ENCODE measurements around the gene TRH. TPM values are rescaled to one million over a fixed set of nuclear protein-coding genes. Genes with fewer than 3 reads are reported as not detected.

The TRH gene
- total and polyA plus RNA-seq, 2 experiments from 2014 or later = 0.27 TPM; not detected in 1

DNA sequence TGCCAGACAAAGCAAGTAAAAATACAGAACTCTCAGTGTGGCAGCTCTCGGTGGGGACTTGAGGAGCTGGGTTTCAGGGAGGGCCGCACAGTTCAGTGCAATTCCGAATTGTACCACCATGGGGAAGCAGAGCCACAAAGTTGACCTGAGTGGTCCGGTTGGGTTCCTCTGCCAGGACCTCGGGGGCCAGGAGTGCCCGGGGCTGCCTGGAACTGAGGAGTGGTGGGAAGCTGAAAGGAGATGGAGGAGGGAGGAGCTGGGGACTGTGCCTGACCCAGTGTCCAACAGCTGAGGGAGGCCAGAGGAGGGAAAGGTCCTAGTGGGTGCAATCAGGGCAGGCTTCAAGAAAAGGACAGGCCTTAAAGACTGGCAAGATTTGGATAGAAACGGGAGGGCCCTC, 32.2 kb upstream of the TRH start:
- Histone ChIP-seq H3K9me3 (ENCODE audit: low read depth) (no peaks in the 10 kb centered on the region), H3K79me2 (no peaks in the 10 kb centered on the region), H4K20me1 (ENCODE audit: insufficient read depth, poor library complexity, severe bottlenecking) (no peaks in the 10 kb centered on the region), H3K27me3 (no peaks in the 10 kb centered on the region), H2AFZ (no peak overlapping the region), H3K4me2 (no peak overlapping the region), H3K4me1 (ENCODE audit: insufficient read depth) (no peaks in the 10 kb centered on the region), H3K4me3 (no peak overlapping the region), H3K36me3 (replicated peaks; ENCODE audit: insufficient read depth, low read depth) (no peaks in the 10 kb centered on the region), H3K9me2 (replicated peaks; ENCODE audit: insufficient read depth) (no peaks in the 10 kb centered on the region), H3K27ac (no peak overlapping the region)
- DNase-seq (ENCODE audit: low spot score) = peak; percentile 78
- WGBS (ENCODE audit: low lambda C conversion rate, missing lambda C conversion rate) = 16% methylated on average over 7 of the region's 7 CpGs
- TF ChIP-seq, protein P1, sequence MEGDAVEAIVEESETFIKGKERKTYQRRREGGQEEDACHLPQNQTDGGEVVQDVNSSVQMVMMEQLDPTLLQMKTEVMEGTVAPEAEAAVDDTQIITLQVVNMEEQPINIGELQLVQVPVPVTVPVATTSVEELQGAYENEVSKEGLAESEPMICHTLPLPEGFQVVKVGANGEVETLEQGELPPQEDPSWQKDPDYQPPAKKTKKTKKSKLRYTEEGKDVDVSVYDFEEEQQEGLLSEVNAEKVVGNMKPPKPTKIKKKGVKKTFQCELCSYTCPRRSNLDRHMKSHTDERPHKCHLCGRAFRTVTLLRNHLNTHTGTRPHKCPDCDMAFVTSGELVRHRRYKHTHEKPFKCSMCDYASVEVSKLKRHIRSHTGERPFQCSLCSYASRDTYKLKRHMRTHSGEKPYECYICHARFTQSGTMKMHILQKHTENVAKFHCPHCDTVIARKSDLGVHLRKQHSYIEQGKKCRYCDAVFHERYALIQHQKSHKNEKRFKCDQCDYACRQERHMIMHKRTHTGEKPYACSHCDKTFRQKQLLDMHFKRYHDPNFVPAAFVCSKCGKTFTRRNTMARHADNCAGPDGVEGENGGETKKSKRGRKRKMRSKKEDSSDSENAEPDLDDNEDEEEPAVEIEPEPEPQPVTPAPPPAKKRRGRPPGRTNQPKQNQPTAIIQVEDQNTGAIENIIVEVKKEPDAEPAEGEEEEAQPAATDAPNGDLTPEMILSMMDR (IDR thresholded peaks at IDR 0.05; ENCODE audit: poor library complexity) = peak; percentile 88
- no peak for TF ChIP-seq EZH2 (IDR thresholded peaks at IDR 0.05; ENCODE audit: borderline replicate concordance)

- H3K36me3 ChIP-seq (replicated peaks; ENCODE audit: insufficient read depth, low read depth) = no peaks in the 10 kb centered on the region
- no peak overlapping the region for H3K27ac ChIP-seq
- no peak for DNase-seq (ENCODE audit: low spot score)
- H3K4me2 ChIP-seq = no peak overlapping the region
- no peaks in the 10 kb centered on the region for H3K9me3 ChIP-seq (ENCODE audit: low read depth)
- no peaks in the 10 kb centered on the region for H3K4me1 ChIP-seq (ENCODE audit: insufficient read depth)
- H3K4me3 ChIP-seq = no peak overlapping the region
- no peak overlapping the region for H2AFZ ChIP-seq
- no peaks in the 10 kb centered on the region for H3K79me2 ChIP-seq
- whole genome bisulfite sequencing (ENCODE audit: low lambda C conversion rate, missing lambda C conversion rate) = 93% methylated on average over 3 of the region's 3 CpGs
- no peaks in the 10 kb centered on the region for H3K27me3 ChIP-seq
- no peaks in the 10 kb centered on the region for H4K20me1 ChIP-seq (ENCODE audit: insufficient read depth, poor library complexity, severe bottlenecking)
- no peaks in the 10 kb centered on the region for H3K9me2 ChIP-seq (replicated peaks; ENCODE audit: insufficient read depth)
- TF ChIP-seq, protein P1 (IDR thresholded peaks at IDR 0.05; ENCODE audit: poor library complexity) = no peak
- TF ChIP-seq EZH2 (IDR thresholded peaks at IDR 0.05; ENCODE audit: borderline replicate concordance) (no peak), EZH2phosphoT487 (IDR thresholded peaks at IDR 0.05; ENCODE audit: low read depth, severe bottlenecking, unreplicated experiment) (no peak)
These were observed 31.5 kb upstream of the TRH start for GRCh38 chr3:129943020-129943419.

GRCh38 chr3:129944709-129945108, 29.8 kb upstream of the TRH start:
- WGBS (ENCODE audit: low lambda C conversion rate, missing lambda C conversion rate) = 95% methylated on average over 7 of the region's 7 CpGs

More at GRCh38 chr3:129944709-129945108, 29.8 kb upstream of the TRH start:
- Histone ChIP-seq H3K36me3 (replicated peaks; ENCODE audit: insufficient read depth, low read depth) (no peaks in the 10 kb centered on the region), H3K79me2 (no peaks in the 10 kb centered on the region), H3K9me2 (replicated peaks; ENCODE audit: insufficient read depth) (no peaks in the 10 kb centered on the region), H3K27me3 (no peaks in the 10 kb centered on the region), H2AFZ (no peak overlapping the region), H3K27ac (no peak overlapping the region), H3K4me2 (no peak overlapping the region), H3K9me3 (ENCODE audit: low read depth) (no peaks in the 10 kb centered on the region), H3K4me1 (ENCODE audit: insufficient read depth) (no peaks in the 10 kb centered on the region), H3K4me3 (no peak overlapping the region), H4K20me1 (ENCODE audit: insufficient read depth, poor library complexity, severe bottlenecking) (no peaks in the 10 kb centered on the region)
- TF ChIP-seq EZH2phosphoT487 (IDR thresholded peaks at IDR 0.05; ENCODE audit: low read depth, severe bottlenecking, unreplicated experiment) (no peak), EZH2 (IDR thresholded peaks at IDR 0.05; ENCODE audit: borderline replicate concordance) (no peak)
- TF ChIP-seq, protein P1 (IDR thresholded peaks at IDR 0.05; ENCODE audit: poor library complexity) = no peak
- no peak for DNase-seq (ENCODE audit: low spot score)

Data from hepatocyte (in vitro differentiated cells).